A549 (cell line): Measurements from ENCODE around the gene TEX11. TPM values are rescaled to one million over a fixed set of nuclear protein-coding genes. Genes with fewer than 3 reads are reported as not detected.

ENCODE experiments used
- ATAC-seq, 2 experiments: fragments of 200-7000 bp in 1 of 2; fragments of >200 bp in 1 of 2; cut with Nextera tagmentation in 1 of 2; cut with Tn5 transposase in 1 of 2; 3 replicates each; pipeline versions ENCODE4 v1.8.0 to v1.9.1; 2018 to 2020; ENCODE audit warnings: mild to moderate bottlenecking in 1 of 2, moderate library complexity in 1 of 2
- CTCF ChIA-PET: fragments of 300-600 bp; sonication (Branson Sonifier 250); formaldehyde crosslinking; extraction: SDS; loops from one replicate; lab custom pipeline; 2021; ENCODE audit warnings: antibody characterized with exemption, inconsistent platforms; lab: Yijun Ruan, JAX
- POLR2A ChIA-PET: fragments of 350-600 bp; formaldehyde crosslinking; extraction: SDS; loops from one replicate; lab custom pipeline; 2021; ENCODE audit warnings: antibody characterized with exemption, inconsistent platforms; lab: Yijun Ruan, JAX
- DNase-seq, 2 experiments: peaks; one replicate each; pipeline versions ENCODE4 v3.0.0 to v3.0.0-alpha.2; 2011 to 2016; ENCODE audit warnings: low read depth in 1 of 2, low spot score in 1 of 2
- FAIRE-seq: peaks from 2 replicates; lab custom pipeline; 2011; peaks lifted over from hg19 to GRCh38; lab: Jason Lieb, UNC
- H3K27ac ChIP-seq, 2 experiments: fragments of >200 bp; sonication (Bioruptor Twin); formaldehyde crosslinking; 3 replicates each; pipeline ENCODE4 v1.5.1; 2016 to 2017
- H3K4me1 ChIP-seq: fragments of >200 bp; sonication (Bioruptor Twin); formaldehyde crosslinking; 3 replicates; pipeline ENCODE4 v1.6.1; 2016
- H3K4me2 ChIP-seq: fragments of >200 bp; sonication (Bioruptor Twin); formaldehyde crosslinking; 3 replicates; pipeline ENCODE4 v1.6.1; 2016
- H3K4me3 ChIP-seq: fragments of >200 bp; sonication (Bioruptor Twin); formaldehyde crosslinking; 3 replicates; pipeline ENCODE4 v1.5.1; 2016
- H3K9me3 ChIP-seq: fragments of >200 bp; sonication (Bioruptor Twin); formaldehyde crosslinking; 3 replicates; pipeline ENCODE4 v1.6.1; 2016
- ATOH8 ChIP-seq: fragments of 250-450 bp; sonication (Bioruptor Pico); IDR thresholded peaks from 2 replicates; pipeline ENCODE4 v1.5.0; 2020; ENCODE audit warnings: low read depth, mild to moderate bottlenecking, moderate library complexity
- BHLHE40 ChIP-seq: IDR thresholded peaks from 2 replicates; pipeline ENCODE4 v1.6.1; 2012; ENCODE audit warnings: low read depth, low read length, inconsistent platforms
- CBX8 ChIP-seq: fragments of 200-600 bp; sonication (generic); IDR thresholded peaks from 2 replicates; pipeline ENCODE4 v1.6.1; 2016
- CHD2 ChIP-seq: fragments of 150-350 bp; IDR thresholded peaks from 2 replicates; pipeline ENCODE4 v1.6.1; 2014; ENCODE audit warnings: low read length; ENCODE audit not compliant: partially characterized antibody
- E2F6 ChIP-seq: IDR thresholded peaks from 2 replicates; pipeline ENCODE4 v1.6.1; 2012; ENCODE audit warnings: low read depth, borderline replicate concordance
- FOSL2 ChIP-seq, 2 experiments: fragments of 450-650 bp in 1 of 2; fragments of >200 bp in 1 of 2; sonication (Bioruptor Twin) in 1 of 2; formaldehyde crosslinking; IDR thresholded peaks; 2 replicates each; pipeline versions ENCODE4 v1.5.0 to v1.6.1; 2016 to 2020; ENCODE audit warnings: mild to moderate bottlenecking in 1 of 2, moderate library complexity in 1 of 2
- HDAC2 ChIP-seq: fragments of 200-600 bp; sonication (generic); IDR thresholded peaks from 2 replicates; pipeline ENCODE4 v1.6.1; 2016
- HEYL ChIP-seq: fragments of 250-450 bp; sonication (Bioruptor Pico); IDR thresholded peaks from 2 replicates; pipeline ENCODE4 v1.8.0; 2021; ENCODE audit warnings: mild to moderate bottlenecking, moderate library complexity
- HMGXB4 ChIP-seq: fragments of 250-450 bp; sonication (Bioruptor Pico); IDR thresholded peaks from 2 replicates; pipeline ENCODE4 v1.5.0; 2021; ENCODE audit warnings: mild to moderate bottlenecking, moderate library complexity, borderline replicate concordance
- HOXB5 ChIP-seq: fragments of 250-450 bp; sonication (Bioruptor Pico); IDR thresholded peaks from 2 replicates; pipeline ENCODE4 v1.5.0; 2020; ENCODE audit warnings: mild to moderate bottlenecking, moderate library complexity
- KDM1A ChIP-seq: fragments of 200-600 bp; sonication (generic); IDR thresholded peaks from 2 replicates; pipeline ENCODE4 v1.6.1; 2016; ENCODE audit warnings: low read depth, mild to moderate bottlenecking
- MAFK ChIP-seq: fragments of 450-650 bp; IDR thresholded peaks from 2 replicates; pipeline ENCODE4 v1.6.1; 2014; ENCODE audit not compliant: partially characterized antibody
- MAZ ChIP-seq: fragments of 150-350 bp; IDR thresholded peaks from 2 replicates; pipeline ENCODE4 v1.6.1; 2014; ENCODE audit warnings: antibody characterized with exemption, low read depth, low read length, borderline replicate concordance
- MYC ChIP-seq: IDR thresholded peaks from 2 replicates; pipeline ENCODE4 v1.6.1; 2012; ENCODE audit warnings: mild to moderate bottlenecking, inconsistent platforms, low read length, improper control_type of control experiment, borderline replicate concordance
- NFE2L2 ChIP-seq: fragments of 150-350 bp; conservative IDR thresholded peaks from 2 replicates; pipeline ENCODE4 v1.6.1; 2014; ENCODE audit warnings: low read length
- NPAS2 ChIP-seq: fragments of 250-450 bp; sonication (Bioruptor Pico); IDR thresholded peaks from 2 replicates; pipeline ENCODE4 v1.8.0; 2022; ENCODE audit warnings: mild to moderate bottlenecking, moderate library complexity, borderline replicate concordance
- RAD21 ChIP-seq, 2 experiments: fragments of >200 bp in 1 of 2; sonication (Bioruptor Twin) in 1 of 2; formaldehyde crosslinking in 1 of 2; IDR thresholded peaks in 1 of 2; conservative IDR thresholded peaks in 1 of 2; 2 replicates in 1 of 2; 3 replicates in 1 of 2; pipeline ENCODE4 v1.6.1; 2012 to 2018; ENCODE audit warnings: inconsistent platforms in 1 of 2
- RARB ChIP-seq: fragments of 250-450 bp; sonication (Bioruptor Pico); IDR thresholded peaks from 2 replicates; pipeline ENCODE4 v1.8.0; 2021; ENCODE audit warnings: mild to moderate bottlenecking, moderate library complexity
- REST ChIP-seq: fragments of 200-600 bp; sonication (generic); IDR thresholded peaks from 2 replicates; pipeline ENCODE4 v1.6.1; 2016; ENCODE audit warnings: antibody characterized with exemption, mild to moderate bottlenecking, moderate library complexity
- RFX5 ChIP-seq: fragments of 450-650 bp; IDR thresholded peaks from 2 replicates; pipeline ENCODE4 v1.7.1; 2014; ENCODE audit warnings: antibody characterized with exemption, mild to moderate bottlenecking, moderate library complexity
- WGBS: methylation state at CpG from one replicate; pipeline ENCODE4 v1.1.6; 2017; ENCODE audit errors: missing lambda C conversion rate; 5-methylcytosine and 5-hydroxymethylcytosine counted together
- polyA plus RNA-seq, 4 experiments: library from polyadenylated mRNA; depleted of rRNA in 3 of 4; stranded (reverse); fragments of >200 nt; fragmentation: RNase III in 1 of 4; extraction: RNeasy Plus Mini Kit Qiagen cat#74134 plus additional on column Dnase treatment in 1 of 4; gene quantifications; 2 replicates in 3 of 4; 3 replicates in 1 of 4; pipeline ENCODE4 v1.2.3, GENCODE V29; 2011 to 2017

The TEX11 gene
- polyA plus RNA-seq, 2 of the 4 experiments (the other 2 are of a cell fraction), result not detected

- no peak overlapping the region for H3K4me3 ChIP-seq
- H3K4me1 ChIP-seq, result no peaks in the 10 kb centered on the region
- WGBS, result 44% methylated on average over 1 of the region's 1 CpG
- H3K27ac ChIP-seq, result no peak overlapping the region
- ATAC-seq (no peak), FAIRE-seq (peak; percentile 84), DNase-seq (no peak)
- ChIA-PET POLR2A (no interaction called here), CTCF (no interaction called here)
- no peak overlapping the region for H3K4me2 ChIP-seq
- no peaks in the 10 kb centered on the region for H3K9me3 ChIP-seq
- no peak for TF ChIP-seq BHLHE40
- no peak for TF ChIP-seq RAD21 (conservative IDR thresholded peaks at IDR 0.05 in 1 of 2, IDR thresholded peaks at IDR 0.05 in 1 of 2)
Observed at GRCh38 chrX:70535198-70535597, 373.3 kb downstream of the TEX11 start.

GRCh38 chrX:70527610-70528345 is 380.7 kb downstream of the TEX11 start:
- TF ChIP-seq MAFK (no peak), REST (no peak), KDM1A (no peak), RFX5 (no peak), NPAS2 (no peak), MYC (no peak), HDAC2 (no peak), HOXB5 (no peak), E2F6 (no peak), HEYL (CRISPR knock-in tag) (no peak), MAZ (no peak), CHD2 (no peak), ATOH8 (CRISPR knock-in tag) (no peak), NFE2L2 (no peak), CBX8 (no peak), HMGXB4 (CRISPR knock-in tag) (no peak), FOSL2 (IDR thresholded peaks at IDR 0.05) (no peak), FOSL2 (CRISPR knock-in tag; IDR thresholded peaks at IDR 0.05) (no peak), RARB (CRISPR knock-in tag) (no peak)
- H3K9me3 ChIP-seq, result no peaks in the 10 kb centered on the region
- peak overlapping the region; percentile 56; the same call in 2 of the 3 replicates for H3K4me2 ChIP-seq
- H3K4me3 ChIP-seq, result no peak overlapping the region
- FAIRE-seq (peak; percentile 54), DNase-seq (no peak), ATAC-seq (no peak)
- peaks cover 29% of the 10 kb centered on the region for H3K4me1 ChIP-seq
- peak overlapping the region; percentile 4; a peak in 3 of 6 replicates for H3K27ac ChIP-seq
- ChIA-PET POLR2A (no interaction called here), CTCF (interaction anchor here (0.9 kb wide), 1 partner anchor 394 kb away, joined by 3 read pairs; no protein-coding TSS in a partner anchor)
- WGBS, result 63% methylated on average over 3 of the region's 3 CpGs
